ENCODE results near the gene BAIAP2.

Gene BAIAP2

DNA sequence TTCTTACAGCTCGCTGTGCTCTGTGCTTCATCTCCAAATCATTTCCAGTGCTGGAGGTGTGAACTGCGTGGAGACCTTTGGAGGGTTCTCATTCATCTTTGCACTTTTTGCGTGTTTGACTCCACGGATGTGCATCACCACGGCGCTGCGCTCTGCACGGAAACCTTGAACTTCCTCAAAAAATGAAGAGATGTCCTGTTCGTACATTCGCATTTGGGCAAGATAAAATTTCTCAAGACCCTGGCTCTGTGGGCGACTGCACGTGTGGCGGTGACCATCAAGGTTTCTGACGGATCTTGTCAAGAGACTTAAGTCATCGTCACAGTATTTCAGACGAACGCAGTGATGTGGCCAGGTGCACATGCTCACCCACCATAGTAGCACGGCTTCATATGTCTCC lies 120.0 kb downstream of the BAIAP2 start:
- no peak for DNase-seq (ENCODE audit: low read depth in 2 of 3, low spot score in 1 of 3)

DNA sequence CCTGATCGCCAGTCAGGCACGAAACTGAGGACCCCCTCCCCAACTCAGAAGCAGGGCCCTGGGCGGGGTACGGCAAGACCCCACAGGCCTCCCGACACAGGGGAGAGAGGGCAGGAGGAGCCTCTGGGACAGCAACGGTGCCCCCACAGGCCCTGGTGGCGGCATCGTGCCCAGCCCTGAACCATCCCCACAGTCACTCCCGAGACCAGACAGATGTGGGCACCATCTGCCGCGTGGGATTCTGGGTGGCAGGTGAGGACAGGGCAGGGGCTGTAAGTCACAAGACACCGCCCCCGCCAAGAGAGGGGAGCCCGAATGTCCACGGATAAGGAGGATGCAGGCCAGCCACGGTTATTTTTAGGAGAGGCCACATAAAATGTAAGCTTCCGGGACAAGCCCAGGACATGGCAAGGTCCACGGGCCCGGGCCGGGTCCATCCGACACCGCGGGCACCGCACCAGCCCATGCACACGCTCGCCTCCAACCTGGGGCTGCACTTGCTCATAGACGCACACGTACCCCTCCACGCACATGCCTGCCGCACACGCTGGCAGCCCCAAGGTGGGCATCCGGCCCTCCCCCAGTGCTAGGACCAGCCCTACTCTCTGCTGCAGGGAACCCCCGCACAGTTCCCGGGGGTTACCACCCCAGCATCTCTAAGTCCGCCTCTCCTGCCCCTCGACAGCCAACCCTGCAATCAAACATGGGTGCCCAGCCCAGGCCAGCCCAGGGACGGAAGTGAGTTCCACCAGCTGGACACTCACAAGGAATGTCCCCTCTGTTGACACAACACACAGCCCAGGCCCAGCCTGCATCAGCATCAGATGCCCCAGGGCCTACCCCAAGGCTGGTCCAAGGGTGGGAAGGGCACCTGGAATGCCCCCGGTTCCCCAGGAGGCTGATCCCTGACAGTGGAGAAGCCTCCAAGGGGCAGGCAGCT lies 122.2 kb downstream of the BAIAP2 start:
- DNase-seq (ENCODE audit: low read depth in 2 of 3, low spot score in 1 of 3), result no peak

DNA sequence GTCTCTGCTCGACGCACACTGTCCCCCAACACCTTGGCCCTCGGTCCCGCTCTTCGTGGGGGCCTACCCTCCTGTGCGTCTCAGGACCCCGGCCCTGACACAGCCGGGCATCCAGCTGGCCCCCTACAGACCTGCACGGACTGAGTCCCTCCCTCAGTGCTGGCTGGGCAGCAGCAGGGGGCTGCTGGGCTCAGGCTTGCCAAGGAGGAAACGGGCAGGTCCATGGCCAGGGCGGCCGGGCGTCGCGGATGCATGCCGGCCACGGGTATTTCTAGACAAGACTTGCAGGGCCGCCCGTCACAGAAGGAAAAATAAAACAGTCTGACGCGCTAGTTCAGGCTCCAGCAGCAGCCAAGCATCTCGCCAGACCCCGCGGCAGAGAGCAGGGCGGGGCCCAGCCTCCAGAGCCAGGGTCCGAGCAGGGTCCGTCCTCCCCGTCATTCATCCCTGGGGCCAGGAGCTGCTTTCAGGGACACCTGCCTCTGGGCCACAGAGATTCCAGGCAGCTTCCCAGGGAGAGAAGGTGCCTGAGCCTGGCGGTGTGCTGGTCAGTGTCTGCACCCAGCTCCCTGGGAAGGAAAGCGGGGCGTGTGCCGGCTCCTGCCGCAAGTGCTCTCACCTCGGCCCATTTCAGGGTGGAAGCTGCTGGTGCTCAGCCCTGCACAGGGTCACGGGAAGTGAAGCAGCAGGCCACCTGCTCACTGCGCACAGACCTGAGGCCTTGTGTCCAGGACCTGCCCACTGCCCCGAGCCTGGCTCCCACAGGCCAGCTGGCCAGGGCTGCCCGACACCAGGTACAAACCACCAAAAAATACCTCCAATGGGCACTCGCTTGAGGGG lies 123.1 kb downstream of the BAIAP2 start:
- DNase-seq (ENCODE audit: low read depth in 2 of 3, low spot score in 1 of 3), result no peak

DNA sequence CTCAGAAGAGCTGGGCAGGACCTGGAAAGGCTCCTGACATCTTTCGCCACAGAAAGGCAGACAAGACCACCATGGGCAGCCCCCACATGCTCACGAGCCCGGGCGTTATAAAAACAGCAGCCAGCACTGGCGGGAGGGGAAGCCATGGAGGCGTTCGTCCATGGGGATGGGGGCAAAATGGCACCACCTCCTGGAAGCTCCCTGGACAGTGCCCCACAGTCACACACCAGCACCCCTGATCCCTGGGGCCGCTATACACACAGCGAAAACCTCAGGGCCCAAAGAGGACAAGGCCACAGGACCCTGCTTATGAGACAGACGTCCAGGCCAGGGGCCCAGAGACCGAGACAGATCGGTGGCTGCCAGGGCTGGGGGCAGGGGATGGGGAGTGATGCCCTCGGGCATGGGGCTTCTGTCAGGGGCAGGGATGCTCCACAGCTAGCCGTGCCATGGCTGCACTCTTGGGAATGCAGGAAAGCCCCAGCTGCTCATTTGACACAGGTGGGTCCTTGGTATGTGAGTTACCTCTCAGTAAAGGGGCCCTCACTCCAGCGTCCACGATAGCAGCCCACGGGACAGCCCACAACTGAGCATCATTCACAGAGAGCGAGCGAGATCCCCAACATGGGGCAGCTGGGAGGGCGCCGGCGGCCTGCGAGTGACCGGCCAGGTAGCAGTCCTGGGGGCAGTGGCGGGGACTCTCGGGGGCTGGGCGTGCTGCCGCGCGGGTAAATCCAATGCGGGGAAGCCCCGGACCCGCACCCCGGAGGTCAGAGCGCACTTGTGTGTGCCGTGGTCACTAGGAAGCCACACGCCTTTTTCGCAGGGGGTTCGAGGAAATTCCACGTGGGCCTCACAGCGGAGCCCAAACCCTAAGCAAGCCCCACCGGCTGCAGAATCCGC lies 124.0 kb downstream of the BAIAP2 start:
- no peak for DNase-seq (ENCODE audit: low read depth in 2 of 3, low spot score in 1 of 3)

DNA sequence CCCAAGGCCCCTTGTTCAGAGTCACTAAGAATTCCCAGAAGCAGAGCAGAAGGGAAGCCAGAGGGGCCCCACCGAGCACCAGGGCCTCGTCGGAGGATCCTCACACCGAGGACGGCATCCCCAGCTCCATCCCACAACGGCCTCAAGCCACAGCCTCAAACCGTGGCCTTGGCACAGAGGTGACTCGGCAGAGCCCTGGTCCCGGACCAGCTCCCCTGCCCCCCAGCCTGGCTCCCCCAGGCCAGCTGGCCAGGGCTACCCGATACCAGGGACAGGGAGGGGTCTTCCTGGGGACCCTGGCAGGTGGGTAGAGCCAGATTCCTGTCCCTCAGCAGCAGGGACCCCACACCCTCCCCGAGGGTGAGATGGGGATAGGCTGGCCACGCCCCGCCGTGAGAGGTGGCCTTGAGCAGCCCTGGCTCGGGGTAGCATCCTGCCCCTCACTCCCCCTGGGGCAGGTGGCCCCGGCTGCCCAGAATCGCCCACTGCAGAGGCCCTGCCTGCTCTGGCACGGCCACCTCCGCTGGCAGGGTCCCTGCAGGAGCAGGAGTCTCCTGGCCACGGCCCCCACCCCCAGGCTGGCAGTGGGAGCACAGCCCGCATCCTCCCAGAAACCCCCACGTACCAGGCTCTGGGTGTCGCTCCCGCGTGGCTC lies 124.8 kb downstream of the BAIAP2 start:
- no peak for DNase-seq (ENCODE audit: low read depth in 2 of 3, low spot score in 1 of 3)

DNA sequence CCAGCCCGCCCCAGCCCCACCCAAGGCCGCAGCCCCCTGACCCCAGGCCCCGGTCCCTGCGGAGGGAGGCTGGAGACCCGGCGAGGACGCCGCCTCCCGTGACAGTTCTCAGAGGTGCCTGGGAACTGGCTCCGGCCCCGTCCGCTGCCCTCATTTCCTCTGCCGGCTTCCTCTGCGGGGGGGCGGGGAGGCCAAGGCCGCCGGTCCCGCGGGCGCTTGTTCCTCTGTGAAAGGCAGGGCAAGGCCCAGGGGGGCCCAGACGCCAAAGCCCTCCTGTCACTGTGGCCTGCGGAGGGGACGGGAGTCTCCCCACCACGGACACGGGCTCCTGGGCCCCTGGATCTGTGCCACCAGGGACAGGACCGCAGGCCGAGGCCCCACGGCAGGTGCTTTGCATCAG lies 125.4 kb downstream of the BAIAP2 start:
- no peak for DNase-seq (ENCODE audit: low read depth in 2 of 3, low spot score in 1 of 3)

DNA sequence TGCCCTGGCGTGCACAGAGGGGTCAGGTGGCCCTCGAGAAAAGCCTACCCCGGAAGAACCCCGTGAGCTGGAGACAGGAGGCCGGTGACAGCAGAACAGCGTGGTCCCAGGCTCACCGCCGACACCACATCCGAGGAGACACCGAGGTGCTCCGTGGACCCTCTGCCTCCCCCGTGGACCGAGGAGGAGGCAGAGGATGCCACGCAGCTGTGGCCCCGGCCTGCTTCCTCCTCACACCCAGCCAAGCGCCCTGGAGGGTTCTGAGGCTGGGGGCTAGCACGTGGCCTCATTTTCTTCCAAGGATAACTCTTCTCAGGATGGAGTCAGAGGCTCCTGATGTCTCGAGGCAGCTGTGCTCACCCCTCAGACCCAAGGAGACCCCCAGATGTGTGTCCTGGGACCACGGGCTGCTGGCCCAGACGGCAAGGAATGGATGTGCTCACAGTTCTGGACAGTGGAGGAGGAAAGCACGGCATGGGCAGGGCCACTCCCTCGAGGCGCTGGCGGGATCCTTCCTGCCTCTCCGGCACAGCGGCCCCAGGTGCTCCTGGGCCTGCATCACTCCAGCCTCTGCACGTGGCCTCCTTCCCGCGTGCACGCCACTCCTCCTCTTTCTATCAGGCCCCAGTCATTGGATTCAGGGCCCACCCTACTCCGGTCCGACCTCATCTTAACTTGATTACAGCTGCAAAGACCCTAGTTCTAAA lies 125.9 kb downstream of the BAIAP2 start:
- no peak for DNase-seq (ENCODE audit: low read depth in 2 of 3, low spot score in 1 of 3)

DNA sequence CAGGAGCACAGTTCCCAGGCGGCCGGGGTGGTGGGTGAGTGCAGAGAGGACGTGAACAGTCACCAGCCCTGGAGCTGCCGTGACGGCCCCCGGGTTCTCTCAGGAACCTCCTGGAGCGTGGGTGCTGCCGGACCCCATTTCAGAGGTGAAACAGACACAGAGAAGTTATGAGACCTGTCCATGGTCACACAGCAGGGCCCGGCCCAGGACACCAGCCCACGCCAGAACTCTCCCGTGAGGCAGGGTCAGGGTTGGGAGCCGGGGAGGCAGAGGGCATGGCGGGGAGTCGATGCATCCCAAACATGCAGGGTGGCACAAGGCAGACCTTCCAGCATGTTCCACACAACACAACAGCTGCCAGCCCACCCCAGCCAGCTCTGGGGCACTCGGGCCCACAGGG lies 126.6 kb downstream of the BAIAP2 start:
- DNase-seq (ENCODE audit: low read depth in 2 of 3, low spot score in 1 of 3), result no peak

DNA sequence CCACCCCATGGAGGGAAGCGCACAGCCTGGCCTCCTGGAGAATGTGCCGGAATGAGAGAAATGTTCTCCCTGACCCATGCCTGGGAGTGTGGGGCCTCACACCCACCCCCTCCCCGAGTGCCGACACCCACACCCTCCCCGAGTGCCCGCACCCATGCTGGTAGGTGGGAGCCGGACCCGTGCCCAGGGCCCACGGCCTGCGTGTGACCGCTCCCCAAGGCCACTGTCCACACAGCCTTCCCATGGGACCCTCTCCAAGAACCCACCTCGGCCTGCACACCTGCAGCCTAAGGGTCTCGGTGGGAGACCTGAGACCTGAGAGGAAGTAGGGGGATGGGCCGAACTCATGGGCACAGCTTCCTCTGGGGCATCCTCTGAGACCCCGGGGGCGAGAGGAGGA lies 127.0 kb downstream of the BAIAP2 start:
- no peak for DNase-seq (ENCODE audit: low read depth in 2 of 3, low spot score in 1 of 3)

DNA sequence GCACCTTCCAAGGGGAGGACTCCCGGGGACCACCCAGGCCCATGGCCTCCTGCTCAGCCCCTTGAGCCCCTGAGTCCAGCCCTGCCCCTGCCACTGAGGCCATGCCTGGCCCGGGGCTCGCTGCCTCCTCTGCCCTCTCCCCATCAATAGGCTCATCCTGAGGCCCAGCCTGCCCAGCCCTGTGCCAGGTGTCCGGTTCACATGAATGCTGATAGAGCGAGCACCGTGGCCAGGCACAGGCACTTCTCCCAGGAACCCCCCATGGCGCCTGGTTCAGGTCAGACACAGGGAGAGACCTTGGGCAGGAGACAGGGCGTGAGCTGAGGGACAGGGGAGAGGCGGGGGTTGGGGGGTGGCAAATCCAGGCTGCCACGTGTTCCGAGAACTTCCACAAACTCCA lies 127.5 kb downstream of the BAIAP2 start:
- DNase-seq (ENCODE audit: low read depth in 2 of 3, low spot score in 1 of 3), result no peak

DNA sequence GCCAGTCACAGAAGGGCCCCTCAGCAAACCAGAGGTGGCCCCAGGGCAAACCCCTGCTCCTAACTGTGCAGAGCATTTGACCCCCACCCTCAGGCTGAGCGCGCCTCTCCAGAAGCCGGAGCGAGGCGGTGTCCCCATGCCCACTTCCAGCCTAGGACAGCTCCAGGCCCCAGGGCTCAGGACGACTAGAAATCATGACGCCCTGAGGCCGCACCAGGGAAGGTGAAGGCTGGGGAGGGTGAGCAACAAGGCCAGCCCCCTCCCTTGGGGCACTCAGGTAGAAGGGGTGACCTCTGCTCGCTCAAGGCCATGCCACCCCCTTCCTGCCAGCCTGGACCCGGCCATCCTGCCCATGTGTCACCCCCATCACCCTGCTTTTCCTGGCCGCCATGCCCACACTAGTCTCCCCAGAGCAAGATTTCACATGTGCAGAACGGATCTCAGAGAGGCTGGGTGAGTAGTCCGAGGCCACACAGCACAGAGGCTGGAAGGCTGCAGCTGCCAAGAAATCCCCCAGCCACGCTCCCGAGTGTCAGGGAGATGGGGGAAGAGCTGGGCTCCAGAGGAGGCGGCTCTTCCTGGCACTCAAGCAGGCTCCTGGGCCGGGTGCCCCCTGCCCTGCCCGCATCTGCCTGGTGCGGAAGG lies 128.2 kb downstream of the BAIAP2 start:
- DNase-seq (ENCODE audit: low read depth in 2 of 3, low spot score in 1 of 3), result no peak

DNA sequence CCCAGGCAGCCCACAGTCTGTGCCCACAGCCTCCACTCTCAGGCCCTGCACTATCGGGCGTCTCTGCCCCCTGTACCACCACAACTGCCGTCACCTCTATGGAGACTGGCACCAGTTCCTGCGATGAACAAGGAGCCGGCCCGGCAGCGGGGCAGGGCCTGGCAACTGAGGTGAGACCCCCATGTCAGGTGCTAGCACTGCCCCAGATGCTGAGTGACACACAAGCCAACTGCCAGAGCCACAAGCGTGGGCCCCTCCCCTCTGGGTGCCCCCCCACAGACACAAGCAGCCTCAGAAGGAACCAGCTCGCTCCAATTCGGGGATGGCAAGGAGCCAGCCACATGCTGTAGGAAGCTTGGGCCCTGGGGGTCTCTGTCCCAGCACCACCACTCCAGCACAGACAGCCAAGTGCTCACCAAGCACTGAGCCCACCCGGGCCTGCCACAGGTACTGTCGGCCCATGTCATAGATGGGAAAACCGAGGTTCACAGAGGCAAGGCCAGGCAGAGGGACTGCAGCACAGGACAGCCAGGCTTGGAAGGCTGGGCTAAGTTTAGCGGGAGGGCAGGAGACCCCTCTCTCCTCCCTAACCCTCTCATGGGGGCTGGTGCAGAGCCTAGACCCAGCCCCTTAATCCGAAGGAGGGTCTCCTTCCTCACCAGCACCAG lies 128.9 kb downstream of the BAIAP2 start:
- DNase-seq (ENCODE audit: low read depth in 2 of 3, low spot score in 1 of 3), result no peak

DNA sequence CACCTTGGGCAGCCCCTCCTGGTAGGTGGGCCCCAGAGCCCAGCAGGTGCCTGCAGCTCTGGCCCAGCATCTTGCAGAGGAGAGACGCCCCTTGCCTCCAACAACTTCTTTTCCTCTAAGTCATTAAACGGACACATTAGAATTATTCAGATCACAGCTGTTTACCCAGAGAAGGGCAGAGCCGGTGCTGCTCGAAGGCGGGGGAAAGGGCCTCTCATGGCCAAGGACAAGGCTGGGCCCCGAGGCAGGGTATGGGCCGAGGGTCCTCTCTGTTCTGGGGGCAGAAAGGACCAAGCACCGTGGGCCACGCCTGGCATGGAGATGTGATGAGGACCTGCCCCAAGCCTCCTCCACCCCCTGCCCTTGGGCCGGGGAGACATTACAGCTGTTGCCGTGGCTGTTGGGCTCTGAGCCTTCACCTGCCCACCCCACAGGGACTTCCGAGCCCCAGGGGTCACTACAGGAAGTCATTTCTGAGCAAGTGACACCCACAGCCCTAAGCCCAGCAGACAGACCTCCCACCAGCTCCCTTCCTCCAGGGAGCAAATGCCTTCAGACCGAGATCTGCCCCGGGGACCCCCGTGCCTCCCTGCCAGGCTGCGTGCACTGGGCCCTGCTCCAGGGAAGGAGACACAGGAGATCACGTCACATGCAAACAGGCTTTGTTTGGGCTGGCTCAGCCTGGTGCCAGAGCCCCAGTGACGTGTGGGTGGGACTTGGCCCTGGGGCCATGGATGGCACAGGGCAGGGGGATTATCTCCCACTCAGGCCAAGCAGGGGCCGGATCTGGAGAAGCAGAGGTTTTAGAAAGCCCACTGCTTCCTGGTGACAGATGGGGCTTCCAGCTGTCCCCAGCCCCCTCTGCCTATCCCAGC lies 129.7 kb downstream of the BAIAP2 start:
- DNase-seq (ENCODE audit: low read depth in 2 of 3, low spot score in 1 of 3), result no peak

DNA sequence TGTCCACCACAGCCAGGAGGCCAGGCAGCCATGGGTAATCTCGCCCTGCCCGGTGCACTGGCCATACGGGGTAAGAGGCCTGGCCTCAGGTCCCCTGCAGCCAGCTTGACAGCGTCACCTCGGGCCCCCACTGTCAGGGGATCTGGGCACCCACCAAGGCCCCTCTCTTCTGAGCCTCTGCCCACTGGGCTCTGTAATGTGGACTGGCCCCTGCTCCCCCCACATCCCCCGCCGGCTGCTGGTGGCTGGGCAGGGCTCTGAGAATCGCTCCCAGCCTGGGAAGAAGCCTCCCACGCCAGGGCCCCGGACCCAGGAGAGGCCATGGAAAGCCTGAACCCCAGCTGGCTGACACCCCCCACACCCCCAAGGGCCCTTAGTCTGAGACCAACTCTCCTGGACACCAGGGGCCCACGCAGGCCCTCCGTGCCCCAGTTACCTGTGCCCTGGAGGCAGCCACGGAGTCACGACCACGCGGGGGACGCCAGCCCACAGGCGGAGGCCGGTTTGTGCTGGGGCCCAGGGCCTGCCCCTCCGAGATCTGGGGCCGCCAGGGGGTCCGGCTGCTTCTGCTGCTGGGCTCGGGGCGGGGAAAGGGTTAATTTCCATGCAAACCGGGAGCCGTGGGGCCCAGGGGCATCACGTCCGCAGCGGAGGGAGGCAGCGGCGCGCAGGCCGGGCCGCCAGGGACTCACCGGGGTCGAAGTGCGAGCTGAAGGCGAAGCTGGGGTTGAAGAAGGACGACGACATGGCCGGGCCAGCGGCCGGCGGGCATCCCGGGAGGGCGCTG lies 130.5 kb downstream of the BAIAP2 start, which contains the start of gene PVALEF:
Gene PVALEF, plus strand, starts transcription at position 262 of the 787 bp plus-strand sequence. CDS start 15,720 bp downstream, outside the sequence.
- DNase-seq (ENCODE audit: low read depth in 2 of 3, low spot score in 1 of 3), result no peak

DNA sequence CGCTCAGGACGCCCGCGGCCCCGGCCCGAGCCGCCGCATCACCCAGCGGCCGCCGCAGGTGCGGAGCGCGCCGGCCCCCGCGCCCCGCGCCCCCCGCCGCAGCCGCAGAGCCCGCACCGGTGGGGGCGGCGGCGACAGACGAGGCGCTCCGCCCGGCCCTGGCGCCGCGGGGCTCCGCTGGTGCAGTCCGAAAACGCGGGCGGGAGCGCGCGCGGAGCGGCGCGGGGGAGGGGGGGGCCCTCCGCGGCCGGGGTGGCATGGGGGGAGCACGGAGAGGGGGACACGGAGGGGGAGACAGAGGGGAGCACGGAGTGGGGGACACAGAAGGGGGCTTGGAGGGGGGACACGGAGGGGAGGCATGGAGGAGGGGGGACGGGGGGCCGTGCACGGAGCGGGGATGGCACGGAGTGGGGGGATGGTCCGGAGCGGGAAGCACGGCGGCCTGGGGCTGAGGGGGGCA lies 131.1 kb downstream of the BAIAP2 start, which contains the start of gene AATK:
Gene AATK, minus strand, starts transcription at position 189 of the 460 bp plus-strand sequence. CDS start 229 bp downstream, outside the sequence.
- no peak for DNase-seq (ENCODE audit: low read depth in 2 of 3, low spot score in 1 of 3)

Data from stimulated activated CD4-positive, alpha-beta T cell treated with anti-CD3 and anti-CD28 coated beads, Interleukin-12 subunit alpha, Interleukin-12 subunit beta, amount 100 ng/mL, for 48 hours (primary cell).